ENCODE results near the gene TMCO5A.

- TF ChIP-seq CTCF (IDR thresholded peaks at IDR 0.05 in 4 of 5, conservative IDR thresholded peaks at IDR 0.05 in 1 of 5) (no peak), POLR2A (IDR thresholded peaks at IDR 0.05) (no peak)
Measured at GRCh38 chr15:37931321-37931720, 3.1 kb upstream of the TMCO5A start.
